Suprapubic skin (tissue), 3 donors: ENCODE data around the gene STK40.

Experiments used
- CTCF ChIP-seq, 2 donors: fragments of 200-600 bp in 1 of 2; fragments of 450-650 bp in 1 of 2; sonication (generic) in 1 of 2; IDR thresholded peaks; one replicate each; pipeline ENCODE4 v1.5.1; 2016 to 2019; ENCODE audit warnings: antibody characterized with exemption in 2 of 2, mild to moderate bottlenecking in 1 of 2, moderate library complexity in 1 of 2
- POLR2A ChIP-seq, 2 donors: fragments of 450-650 bp; IDR thresholded peaks; one replicate each; pipeline ENCODE4 v1.6.1; 2017; ENCODE audit warnings: antibody characterized with exemption in 2 of 2, mild to moderate bottlenecking in 2 of 2, moderate library complexity in 2 of 2

- no peak for TF ChIP-seq CTCF (IDR thresholded peaks at IDR 0.05)
- TF ChIP-seq POLR2A (IDR thresholded peaks at IDR 0.05): no peak
These were observed 33.4 kb downstream of the STK40 start for GRCh38 chr1:36352125-36352909.
